GM18873 (cell line): ENCODE results near the gene TYMP.

ENCODE experiments used
- ATAC-seq: cut with Tn5 transposase; IDR thresholded peaks from one replicate; pipeline ENCODE4 v1.9.1; 2021; ENCODE audit warnings: mild to moderate bottlenecking, moderate library complexity, moderate number of reproducible peaks; ENCODE audit not compliant: unreplicated experiment, low FRiP score

TYMP gene, protein sequence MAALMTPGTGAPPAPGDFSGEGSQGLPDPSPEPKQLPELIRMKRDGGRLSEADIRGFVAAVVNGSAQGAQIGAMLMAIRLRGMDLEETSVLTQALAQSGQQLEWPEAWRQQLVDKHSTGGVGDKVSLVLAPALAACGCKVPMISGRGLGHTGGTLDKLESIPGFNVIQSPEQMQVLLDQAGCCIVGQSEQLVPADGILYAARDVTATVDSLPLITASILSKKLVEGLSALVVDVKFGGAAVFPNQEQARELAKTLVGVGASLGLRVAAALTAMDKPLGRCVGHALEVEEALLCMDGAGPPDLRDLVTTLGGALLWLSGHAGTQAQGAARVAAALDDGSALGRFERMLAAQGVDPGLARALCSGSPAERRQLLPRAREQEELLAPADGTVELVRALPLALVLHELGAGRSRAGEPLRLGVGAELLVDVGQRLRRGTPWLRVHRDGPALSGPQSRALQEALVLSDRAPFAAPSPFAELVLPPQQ

DNA sequence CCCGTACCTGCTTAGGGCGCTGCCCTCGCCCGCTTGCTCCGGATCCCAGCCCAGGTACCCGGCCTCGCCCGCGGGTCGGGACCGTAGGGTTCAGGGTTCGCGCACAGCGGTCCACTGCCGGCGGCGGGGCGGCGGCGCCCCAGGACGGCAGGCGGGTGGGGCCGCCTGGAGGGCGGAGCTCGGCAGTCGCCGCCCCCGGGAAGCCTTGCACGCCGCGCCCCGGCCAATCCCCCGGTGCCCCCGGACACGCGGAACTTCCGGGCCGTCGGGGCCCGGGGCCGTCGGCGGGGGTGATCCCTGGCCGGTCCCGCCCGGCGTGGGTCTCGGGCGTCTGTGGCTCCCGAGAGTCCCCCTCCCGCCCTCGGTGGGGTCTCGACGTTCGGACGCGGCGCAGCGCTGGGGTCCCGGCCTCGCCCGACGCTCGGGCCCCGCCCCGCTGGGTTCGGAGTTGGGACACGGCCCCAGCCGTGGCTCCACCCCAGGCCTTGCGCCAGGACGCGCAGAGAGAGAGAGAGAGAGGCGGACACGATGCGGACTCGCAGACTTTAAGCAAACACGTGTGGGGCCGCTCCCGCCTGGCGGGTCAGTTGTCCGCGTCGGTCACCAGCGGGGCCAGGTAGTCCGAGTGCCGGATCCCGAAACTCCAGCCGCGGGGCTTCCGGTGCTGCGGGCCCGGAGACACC lies at the start of gene TYMP:
TYMP (minus strand) TSS at position 116 of the 683 bp plus-strand sequence. CDS start 303 bp downstream, outside the sequence.
- no peak for ATAC-seq

DNA sequence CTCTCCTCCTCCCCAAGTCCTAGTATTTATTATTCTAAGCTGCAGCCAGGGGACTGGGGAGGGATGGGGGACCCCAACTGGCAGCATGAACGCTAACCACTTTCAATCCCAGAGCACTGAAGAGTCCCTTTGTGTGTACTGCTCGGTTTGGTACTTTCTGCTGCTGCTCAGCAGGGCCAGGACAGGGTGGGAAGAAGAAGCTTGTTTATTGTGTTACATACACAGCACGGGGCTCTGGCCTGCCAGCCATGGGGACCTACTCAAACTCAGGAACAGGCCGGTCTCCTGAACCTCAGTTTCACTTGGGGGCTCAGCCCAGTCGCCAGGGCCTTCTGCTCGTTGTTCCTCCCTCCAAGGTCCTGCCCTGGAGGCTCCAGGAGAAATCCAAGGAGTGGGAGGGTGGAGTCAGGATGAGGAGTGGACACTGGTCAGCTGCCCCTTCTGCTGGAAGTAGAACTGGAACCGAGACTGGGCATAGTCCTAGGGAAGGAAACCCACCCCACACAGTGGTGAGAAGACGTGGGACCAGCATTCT lies 49.0 kb upstream of the TYMP start:
- no peak for ATAC-seq

DNA sequence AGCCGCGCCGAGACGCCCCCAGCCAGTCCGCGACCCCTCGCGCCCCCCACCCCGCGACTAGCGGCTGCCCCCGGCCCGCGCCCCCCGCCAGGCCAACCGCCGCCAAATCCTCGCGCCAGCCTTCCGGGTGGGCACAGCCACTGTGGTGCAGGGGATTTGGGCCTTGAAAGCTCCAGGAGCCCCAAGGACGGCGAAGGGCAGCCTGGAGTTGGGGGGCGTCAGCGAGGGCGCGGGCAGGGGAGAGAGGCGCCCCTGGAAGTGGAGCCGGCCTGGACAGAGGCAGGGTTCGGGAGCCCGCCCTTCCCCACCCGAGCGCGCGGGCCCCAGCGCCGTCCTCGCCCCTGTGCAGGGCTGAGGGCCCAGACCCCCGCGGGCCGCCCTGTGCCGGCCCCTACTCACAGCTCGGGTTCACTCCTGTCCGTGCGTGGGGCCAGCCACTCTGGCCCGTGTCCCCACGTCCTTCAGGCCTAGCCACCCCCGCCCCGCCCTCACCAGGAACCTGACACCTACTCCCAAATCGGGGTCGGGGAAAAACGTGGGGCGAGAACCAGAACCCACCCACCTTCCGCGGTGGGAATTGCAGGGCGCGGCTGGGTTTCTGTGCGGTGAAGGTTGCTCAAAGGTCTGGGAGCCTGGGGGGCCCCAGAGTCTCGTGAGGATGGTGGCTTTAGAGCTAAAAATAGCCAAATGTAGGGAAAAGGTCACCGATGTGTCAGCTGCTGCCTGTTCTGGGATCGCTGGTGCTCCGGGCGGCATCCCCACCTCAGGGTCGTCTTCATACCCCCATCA lies 48.4 kb upstream of the TYMP start, which contains the start of gene CPT1B:
CPT1B (minus strand) TSS at position 441 of the 789 bp plus-strand sequence. CDS start 512 bp downstream, outside the sequence.
- ATAC-seq = no peak

DNA sequence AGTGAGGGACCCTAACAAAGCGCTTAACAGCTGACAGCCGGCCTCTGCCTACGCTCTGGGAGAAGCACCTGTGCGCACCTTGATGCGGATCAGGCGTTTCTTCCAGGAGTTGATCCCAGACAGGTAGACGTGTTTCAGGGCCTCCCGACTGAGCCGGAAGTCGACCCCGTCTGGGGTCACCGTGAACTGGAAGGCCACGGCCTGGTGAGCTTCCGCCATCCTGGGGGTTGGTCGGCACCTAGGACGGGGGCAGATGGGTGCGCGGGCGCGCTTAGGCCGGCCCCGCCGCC lies 47.8 kb upstream of the TYMP start:
- no peak for ATAC-seq

DNA sequence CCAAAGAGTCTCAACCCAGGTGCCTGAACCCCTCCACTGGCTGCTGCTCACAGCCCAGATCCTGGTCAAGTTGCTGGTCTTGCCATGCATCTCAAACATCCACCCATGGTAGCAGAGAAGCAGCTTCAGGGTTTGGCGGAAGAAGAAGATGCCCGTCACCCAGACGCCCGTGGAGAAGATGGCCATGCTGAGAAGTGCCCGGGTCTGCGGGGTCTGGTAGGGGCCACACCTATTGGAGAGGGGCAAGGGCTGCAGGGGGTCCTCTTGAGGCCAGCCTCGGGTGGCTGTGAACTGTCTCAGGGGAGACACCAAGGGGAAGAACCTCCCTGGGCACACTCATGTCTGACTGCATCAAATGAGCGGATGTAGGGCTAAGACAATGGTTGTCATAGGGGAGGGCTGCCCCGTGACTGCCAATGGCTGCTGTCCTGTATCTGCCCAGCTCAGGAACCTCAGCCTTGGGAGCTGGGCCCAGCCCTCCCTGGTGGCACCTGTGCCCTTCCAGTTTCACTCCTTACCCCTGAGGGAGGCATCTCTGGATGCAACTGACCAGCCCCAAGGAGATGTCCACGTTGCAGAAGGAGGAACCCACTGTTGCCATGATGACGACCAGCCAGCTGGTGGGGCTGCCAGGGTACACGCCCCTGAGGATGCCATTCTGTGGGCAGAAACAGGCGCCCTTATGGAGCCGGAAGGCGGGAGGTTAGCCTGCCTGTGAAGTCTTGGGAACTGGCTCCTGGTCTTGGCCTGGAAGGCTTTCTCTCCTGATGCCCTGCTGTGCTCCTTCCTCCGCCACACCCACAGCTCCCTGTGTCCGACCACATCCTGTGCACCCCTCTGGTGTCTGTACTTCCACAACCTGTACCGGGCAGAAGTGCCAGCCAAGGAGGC lies 47.2 kb upstream of the TYMP start:
- ATAC-seq = no peak

DNA sequence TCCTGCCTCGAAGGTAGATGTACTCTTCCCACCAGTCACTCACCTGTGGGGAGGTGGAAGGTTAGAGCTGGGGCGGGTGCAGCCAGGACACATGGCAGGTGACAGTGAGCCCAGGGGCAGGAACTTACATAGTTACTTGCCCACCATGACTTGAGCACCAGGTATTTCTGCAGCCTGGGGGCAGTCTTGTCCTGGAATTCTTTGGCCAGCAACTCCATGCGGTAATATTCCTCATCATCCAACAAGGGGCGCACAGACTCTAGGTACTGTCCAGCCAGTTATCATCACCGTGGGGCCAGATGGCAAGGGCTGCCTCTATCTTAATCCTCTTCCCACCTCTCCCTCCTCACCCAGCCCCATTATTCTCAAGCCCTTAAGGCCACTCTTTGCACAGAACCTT lies 46.3 kb upstream of the TYMP start:
- no peak for ATAC-seq

DNA sequence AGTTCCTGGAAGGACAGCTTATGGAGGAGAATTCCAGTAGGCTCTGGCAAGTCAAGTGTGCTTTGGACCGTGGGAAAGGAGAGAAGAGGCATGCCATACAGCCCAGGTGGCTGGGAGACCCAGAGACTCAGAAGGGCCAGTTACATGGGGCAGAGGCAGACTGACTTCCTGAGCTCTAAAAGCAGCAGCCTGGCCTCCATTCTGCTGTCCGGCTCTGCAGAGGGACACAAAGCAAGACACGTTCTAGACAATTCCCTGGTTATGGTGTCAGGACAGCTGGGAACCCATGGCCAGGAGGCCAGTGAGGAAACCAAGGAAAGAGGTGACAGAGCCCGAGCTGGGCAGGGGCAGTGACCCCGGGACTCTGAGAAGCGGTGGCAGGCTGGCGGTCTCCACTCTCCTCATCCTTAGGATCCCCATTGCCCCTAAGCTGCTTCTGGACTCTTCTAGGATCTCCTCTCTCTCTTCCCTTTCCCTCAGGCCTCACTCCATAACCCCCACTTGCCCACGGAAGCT lies 45.7 kb upstream of the TYMP start:
- no peak for ATAC-seq

DNA sequence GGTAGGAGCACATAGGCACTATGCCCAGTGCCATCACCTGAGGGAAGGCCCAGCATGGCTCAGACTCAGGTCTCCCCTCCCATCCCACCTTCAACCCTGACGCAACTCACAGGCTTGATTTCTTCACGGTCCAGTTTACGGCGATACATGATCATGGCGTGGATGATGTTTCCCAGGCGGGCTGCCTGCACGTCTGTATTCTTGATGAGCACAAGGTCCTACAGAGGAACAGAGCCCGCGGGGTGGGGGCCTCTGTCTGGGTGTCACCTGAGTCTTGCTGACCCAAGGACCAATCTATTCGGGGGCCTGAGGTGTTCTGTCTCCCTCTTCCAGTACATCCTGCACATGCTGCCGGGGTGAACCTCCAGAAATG lies 44.6 kb upstream of the TYMP start:
- no peak for ATAC-seq

DNA sequence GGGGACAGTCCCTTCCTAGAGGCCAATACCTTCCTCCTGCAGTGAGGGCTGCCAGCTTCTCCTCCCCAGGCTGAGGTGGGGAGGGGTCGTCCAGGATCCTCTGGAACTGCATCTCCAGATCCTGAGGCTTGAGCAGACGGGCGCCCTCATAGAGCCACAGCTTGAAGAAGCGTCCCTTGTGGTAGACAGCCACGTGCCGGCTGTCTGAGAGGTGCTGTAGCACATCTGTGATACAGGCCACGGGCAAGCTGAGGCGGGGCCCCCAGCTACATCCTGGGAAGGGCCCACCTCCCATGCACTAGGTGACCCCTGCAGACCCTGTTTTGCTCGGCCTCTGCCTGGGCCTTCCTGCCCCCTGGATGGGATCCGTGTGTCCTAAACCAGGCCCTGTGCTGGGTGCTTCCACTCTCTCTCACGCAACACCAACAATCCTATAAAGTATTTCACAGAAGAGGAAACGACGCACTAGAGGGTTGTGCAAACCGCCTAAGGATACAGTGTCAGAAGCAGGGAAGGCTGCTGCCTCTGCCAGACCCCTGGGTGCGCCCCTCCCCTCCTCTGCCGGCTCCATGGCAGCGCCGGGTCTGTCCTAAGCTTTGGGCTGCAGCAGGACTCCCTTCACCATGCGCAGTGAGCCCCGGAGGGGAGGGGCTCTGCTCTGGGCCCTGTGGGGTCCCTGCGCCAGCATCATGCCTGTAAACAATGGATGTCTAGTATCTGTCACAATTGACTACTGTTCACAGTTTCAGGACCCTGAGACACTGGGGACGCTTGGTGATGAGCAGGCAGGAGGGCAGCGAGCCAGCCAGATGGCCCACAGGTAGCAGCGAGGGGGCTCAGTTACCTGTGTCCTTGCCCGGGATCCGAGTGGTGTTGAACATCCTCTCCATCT lies 43.9 kb upstream of the TYMP start:
- ATAC-seq = no peak

DNA sequence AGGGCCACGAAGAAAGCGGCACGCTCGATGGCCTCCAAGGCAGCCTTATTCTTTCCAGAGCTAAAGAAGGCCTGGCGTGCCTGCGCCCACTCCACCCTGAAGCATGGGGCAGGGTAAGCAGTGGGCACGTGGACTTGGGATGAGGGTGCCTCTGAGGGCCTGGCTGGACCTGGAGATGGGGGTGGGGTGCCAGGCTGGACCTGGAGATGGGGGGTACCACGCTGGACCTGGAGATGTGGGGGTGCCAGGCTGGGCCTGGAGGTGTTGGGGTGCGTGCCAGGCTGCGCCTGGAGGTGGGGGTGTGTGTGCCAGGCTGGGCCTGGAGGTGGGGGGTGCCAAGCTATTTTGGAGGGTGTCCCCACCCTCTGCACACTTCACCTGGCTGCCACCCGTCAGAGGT lies 43.2 kb upstream of the TYMP start:
- no peak for ATAC-seq

DNA sequence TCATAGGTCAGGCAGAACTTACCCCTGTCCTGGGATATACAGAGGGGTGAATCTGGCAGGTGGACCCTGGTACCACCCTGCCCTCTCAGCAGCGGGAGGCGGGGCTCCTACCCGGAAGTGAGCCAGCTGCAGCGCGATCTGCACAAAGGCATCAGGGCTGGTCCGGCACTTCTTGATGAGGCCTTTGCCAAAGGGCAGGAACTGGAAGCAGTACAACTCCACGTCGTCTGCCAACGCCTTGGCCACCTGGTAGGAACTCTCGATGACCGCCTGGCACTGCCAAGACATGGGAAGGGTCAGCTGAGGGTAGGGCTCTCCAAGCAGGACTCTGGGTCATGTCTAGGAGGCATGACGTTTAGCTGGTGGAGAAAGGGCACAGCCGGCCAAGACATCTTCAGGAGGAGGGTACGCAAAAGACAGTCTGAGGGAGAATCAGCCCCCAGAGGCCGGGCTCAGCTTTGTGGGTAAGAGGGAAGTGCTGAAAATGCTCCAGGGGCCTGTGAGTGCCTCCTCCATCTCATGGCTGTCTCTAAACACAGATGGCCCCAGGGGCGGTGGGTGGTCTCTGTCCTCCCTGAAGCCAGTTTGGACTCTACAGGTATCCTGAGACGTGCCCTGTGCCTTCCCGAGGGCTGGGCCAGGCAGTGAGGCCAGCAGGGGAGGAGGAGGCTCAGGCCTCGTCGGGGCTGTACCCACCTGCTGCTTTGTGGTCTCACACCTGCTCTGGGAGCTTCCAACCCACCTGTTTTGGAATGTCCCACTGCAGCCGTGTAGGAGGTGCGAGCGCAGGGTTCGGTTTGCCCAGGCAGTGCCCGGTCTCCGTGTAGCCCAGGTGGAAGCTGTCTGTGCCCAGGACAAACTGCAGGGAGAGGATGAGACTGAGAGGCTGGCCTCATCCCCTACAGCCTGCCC lies 41.7 kb upstream of the TYMP start:
- ATAC-seq = no peak

DNA sequence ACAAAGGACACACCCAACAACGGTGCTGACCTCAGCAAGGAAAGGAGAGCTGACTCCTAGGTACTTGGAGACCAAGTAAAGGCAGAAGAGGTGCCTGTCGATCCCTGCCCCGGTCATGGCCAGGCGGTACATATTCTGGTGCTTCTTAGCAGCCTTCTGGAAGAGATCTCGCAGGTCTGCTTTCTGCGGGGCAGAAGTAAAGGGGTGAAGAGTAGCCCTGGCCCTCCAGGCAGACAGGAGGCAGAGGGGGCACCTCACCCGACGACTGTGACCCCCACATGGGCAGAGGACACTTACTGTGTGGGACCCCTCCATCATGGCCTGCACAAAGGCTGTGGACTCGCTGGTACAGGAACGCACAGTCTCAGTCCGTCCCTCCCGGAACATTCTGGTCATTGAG lies 41.0 kb upstream of the TYMP start:
- no peak for ATAC-seq

DNA sequence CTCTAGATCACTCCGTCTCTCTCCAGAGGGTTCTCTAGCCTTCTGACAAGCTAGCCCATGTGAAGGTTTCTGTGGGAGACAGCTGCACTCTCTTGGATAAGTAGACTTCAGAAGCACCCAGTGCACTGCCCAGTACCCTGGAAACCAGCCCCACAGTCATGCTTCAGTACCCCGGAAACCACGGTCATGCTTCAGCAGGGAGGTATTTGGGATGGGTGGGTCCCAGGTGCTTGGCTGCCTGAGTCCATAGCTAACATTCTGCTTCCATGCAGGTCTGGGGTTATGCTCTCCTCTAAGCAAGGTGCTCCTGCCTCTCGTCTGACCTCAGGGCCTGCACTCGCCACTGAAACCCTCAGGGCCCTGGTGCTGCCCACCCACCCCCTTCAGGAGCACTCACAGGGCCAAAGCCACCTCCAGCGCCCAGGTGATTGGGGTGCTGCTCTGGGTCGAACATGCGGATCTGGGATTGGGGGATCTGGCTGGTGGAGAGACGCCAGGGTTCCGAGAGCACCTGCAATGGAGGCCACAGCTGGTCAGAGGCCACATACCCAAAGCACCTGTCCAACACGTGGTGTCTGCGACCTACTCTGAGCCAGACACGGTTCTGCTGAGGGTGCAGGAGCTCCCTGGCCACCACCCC lies 40.2 kb upstream of the TYMP start:
- ATAC-seq = no peak

DNA sequence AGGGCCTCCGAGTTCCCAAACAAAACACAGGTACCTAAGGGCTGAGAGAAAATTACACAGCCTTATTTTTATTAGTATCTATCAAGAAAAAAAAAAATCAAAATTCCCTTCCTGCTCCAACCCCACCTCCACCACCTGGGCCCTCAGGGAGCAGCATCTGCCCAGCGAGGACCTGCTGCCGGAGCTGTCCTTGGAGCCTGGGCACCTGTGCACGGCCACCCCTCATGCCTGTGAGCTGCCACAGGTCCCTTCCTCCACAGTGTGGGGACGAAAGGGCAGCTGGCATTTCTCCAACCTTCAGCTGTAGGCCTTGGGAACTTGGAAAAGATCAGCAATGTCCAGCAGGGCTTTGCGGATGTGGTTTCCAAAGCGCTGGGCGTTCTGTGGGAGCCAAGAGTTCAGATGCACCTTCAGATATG lies 39.2 kb upstream of the TYMP start:
- ATAC-seq = no peak

DNA sequence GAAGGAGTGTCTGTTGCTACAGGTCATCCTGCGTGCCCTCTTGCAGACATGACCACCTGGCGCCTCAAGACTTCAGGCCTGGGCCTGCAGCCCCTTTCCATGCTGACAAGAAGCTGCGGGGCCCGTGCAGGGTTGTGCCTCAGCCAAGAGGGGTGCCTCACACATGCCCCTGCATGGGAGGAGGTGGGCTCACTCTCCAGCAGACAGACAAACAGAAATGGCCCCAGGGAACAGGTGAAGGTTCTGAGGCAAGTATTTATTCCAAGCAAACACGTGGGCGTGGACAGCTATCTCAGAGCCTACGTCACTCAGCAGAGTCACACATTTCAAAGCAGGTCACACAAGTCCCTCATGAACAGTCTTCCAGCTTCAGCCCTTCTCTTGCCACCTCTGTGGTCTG lies 38.8 kb upstream of the TYMP start:
- no peak for ATAC-seq

DNA sequence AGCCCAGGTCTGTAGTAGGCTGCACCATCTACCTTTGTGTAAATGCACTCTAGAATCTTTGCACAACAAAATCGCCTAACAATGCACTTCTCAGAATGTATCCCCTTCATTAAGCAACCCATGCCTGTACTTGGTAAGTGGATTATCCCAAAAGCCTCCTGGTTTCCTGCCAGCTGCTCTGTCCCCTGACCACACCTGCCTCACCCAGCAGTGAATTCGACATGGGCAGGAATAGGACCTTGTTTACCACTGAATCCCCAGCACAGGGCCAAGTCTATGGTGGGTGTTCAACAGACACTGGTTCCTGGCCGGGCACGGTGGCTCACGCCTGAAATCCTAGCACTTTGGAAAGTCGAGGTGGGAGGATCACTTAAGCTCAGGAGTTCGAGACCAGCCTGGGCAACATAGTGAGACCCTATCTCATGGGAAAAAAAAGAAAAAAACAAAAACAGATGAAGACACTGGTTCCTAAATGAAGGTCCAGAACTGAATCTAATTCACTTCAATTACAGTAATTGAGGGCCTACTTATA lies 38.0 kb upstream of the TYMP start:
- ATAC-seq = no peak

DNA sequence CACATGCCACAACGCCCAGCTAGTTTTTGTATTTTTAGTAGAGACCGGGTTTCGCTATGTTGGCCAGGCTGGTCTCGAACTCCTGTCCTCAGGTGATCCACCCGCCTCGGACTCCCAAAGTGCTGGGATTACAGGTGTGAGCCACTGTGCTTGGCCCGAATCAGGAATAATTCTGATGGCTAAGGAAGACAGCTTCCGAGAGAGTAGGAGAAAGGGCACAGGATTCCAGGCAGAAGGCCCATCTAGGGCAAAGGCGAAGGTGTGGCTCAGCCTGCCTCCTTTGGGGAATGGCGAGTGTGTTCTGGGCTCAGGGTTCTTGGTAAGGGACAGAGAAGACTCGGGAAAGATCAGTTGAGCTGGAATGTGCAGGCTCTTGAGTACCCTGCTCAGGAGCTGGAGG lies 34.5 kb upstream of the TYMP start:
- no peak for ATAC-seq
